Rectal smooth muscle tissue (tissue), 1 donor: ENCODE measurements around the gene CHST9.

Experiments used
- H3K27ac ChIP-seq: one replicate; pipeline ENCODE4 v1.7.0; 2013; ENCODE audit warnings: low read depth, low read length, inconsistent platforms
- H3K27me3 ChIP-seq: one replicate; pipeline ENCODE4 v1.7.0; 2013; ENCODE audit warnings: low read length; ENCODE audit not compliant: control insufficient read depth, insufficient read depth
- H3K36me3 ChIP-seq: one replicate; pipeline ENCODE4 v1.7.0; 2013; ENCODE audit warnings: low read length; ENCODE audit not compliant: control insufficient read depth, insufficient read depth
- H3K4me1 ChIP-seq: one replicate; pipeline ENCODE4 v1.7.0; 2013; ENCODE audit warnings: low read length; ENCODE audit not compliant: control insufficient read depth, insufficient read depth
- H3K4me3 ChIP-seq: one replicate; pipeline ENCODE4 v1.7.0; 2013; ENCODE audit warnings: low read length
- H3K9ac ChIP-seq: one replicate; pipeline ENCODE4 v1.7.0; 2013; ENCODE audit warnings: low read length

The CHST9 gene

GRCh38 chr18:27009293-27009692 lies 175.8 kb downstream of the CHST9 start:
- Histone ChIP-seq H3K36me3 (no peaks in the 10 kb centered on the region), H3K9ac (no peak overlapping the region), H3K27ac (no peak overlapping the region), H3K4me1 (no peaks in the 10 kb centered on the region), H3K4me3 (no peak overlapping the region), H3K27me3 (no peaks in the 10 kb centered on the region)

- Histone ChIP-seq H3K4me3 (no peak overlapping the region), H3K36me3 (no peaks in the 10 kb centered on the region), H3K27ac (no peak overlapping the region), H3K4me1 (no peaks in the 10 kb centered on the region), H3K27me3 (no peaks in the 10 kb centered on the region), H3K9ac (no peak overlapping the region)
Measured at GRCh38 chr18:27008575-27008974, 176.5 kb downstream of the CHST9 start.

GRCh38 chr18:27007880-27008279 lies 177.2 kb downstream of the CHST9 start:
- H3K4me1 ChIP-seq: no peaks in the 10 kb centered on the region
- H3K4me3 ChIP-seq: no peak overlapping the region
- no peak overlapping the region for H3K27ac ChIP-seq
- no peak overlapping the region for H3K9ac ChIP-seq
- no peaks in the 10 kb centered on the region for H3K36me3 ChIP-seq
- no peaks in the 10 kb centered on the region for H3K27me3 ChIP-seq

GRCh38 chr18:27005589-27005988 lies 179.5 kb downstream of the CHST9 start:
- no peaks in the 10 kb centered on the region for H3K4me1 ChIP-seq
- no peak overlapping the region for H3K4me3 ChIP-seq
- H3K27me3 ChIP-seq: no peaks in the 10 kb centered on the region
- H3K36me3 ChIP-seq: no peaks in the 10 kb centered on the region
- H3K9ac ChIP-seq: no peak overlapping the region
- no peak overlapping the region for H3K27ac ChIP-seq

GRCh38 chr18:27004056-27004829 lies 180.9 kb downstream of the CHST9 start:
- Histone ChIP-seq H3K27ac (no peak overlapping the region), H3K36me3 (no peaks in the 10 kb centered on the region), H3K9ac (no peak overlapping the region), H3K27me3 (no peaks in the 10 kb centered on the region), H3K4me1 (no peaks in the 10 kb centered on the region), H3K4me3 (no peak overlapping the region)

GRCh38 chr18:26999797-27000196 lies 185.3 kb downstream of the CHST9 start:
- H3K9ac ChIP-seq: no peak overlapping the region
- no peak overlapping the region for H3K27ac ChIP-seq
- H3K4me3 ChIP-seq: no peak overlapping the region

GRCh38 chr18:26993568-26993967 lies 191.5 kb downstream of the CHST9 start:
- H3K27ac ChIP-seq: no peak overlapping the region

More at GRCh38 chr18:26999797-27000196, 185.3 kb downstream of the CHST9 start:
- H3K36me3 ChIP-seq: no peaks in the 10 kb centered on the region
- no peaks in the 10 kb centered on the region for H3K4me1 ChIP-seq
- H3K27me3 ChIP-seq: no peaks in the 10 kb centered on the region

GRCh38 chr18:26992926-26993325 lies 192.2 kb downstream of the CHST9 start:
- Histone ChIP-seq H3K27ac (no peak overlapping the region), H3K27me3 (no peaks in the 10 kb centered on the region), H3K9ac (no peak overlapping the region), H3K4me1 (no peaks in the 10 kb centered on the region), H3K4me3 (no peak overlapping the region), H3K36me3 (no peaks in the 10 kb centered on the region)

More at GRCh38 chr18:26993568-26993967, 191.5 kb downstream of the CHST9 start:
- no peaks in the 10 kb centered on the region for H3K36me3 ChIP-seq
- H3K4me1 ChIP-seq: no peaks in the 10 kb centered on the region
- H3K9ac ChIP-seq: no peak overlapping the region
- no peaks in the 10 kb centered on the region for H3K27me3 ChIP-seq
- H3K4me3 ChIP-seq: no peak overlapping the region

GRCh38 chr18:26989842-26990241 lies 195.3 kb downstream of the CHST9 start:
- Histone ChIP-seq H3K9ac (no peak overlapping the region), H3K4me1 (no peaks in the 10 kb centered on the region), H3K27me3 (no peaks in the 10 kb centered on the region), H3K4me3 (no peak overlapping the region), H3K27ac (no peak overlapping the region), H3K36me3 (no peaks in the 10 kb centered on the region)

- H3K9ac ChIP-seq: no peak overlapping the region
- H3K36me3 ChIP-seq: no peaks in the 10 kb centered on the region
- H3K27ac ChIP-seq: no peak overlapping the region
- no peaks in the 10 kb centered on the region for H3K27me3 ChIP-seq
- no peak overlapping the region for H3K4me3 ChIP-seq
- H3K4me1 ChIP-seq: no peaks in the 10 kb centered on the region
Measured at GRCh38 chr18:26981360-26982082, 203.6 kb downstream of the CHST9 start.

GRCh38 chr18:26978812-26979341 lies 206.2 kb downstream of the CHST9 start:
- H3K4me1 ChIP-seq: no peaks in the 10 kb centered on the region
- no peak overlapping the region for H3K4me3 ChIP-seq
- H3K9ac ChIP-seq: no peak overlapping the region
- no peaks in the 10 kb centered on the region for H3K27me3 ChIP-seq
- H3K36me3 ChIP-seq: no peaks in the 10 kb centered on the region
- no peak overlapping the region for H3K27ac ChIP-seq

- Histone ChIP-seq H3K27ac (no peak overlapping the region), H3K36me3 (no peaks in the 10 kb centered on the region), H3K9ac (no peak overlapping the region), H3K4me3 (no peak overlapping the region), H3K27me3 (no peaks in the 10 kb centered on the region), H3K4me1 (no peaks in the 10 kb centered on the region)
Measured at GRCh38 chr18:26977781-26978180, 207.3 kb downstream of the CHST9 start.
